HG03565 (cell line): ENCODE data around the gene CCDC171.
"Not testable (repeated sequence)": the region's sequence is repeated elsewhere in the genome, so short reads cannot be mapped to it uniquely, and the experiment has no call there.

Source experiments
- ATAC-seq: cut with Tn5 transposase; IDR thresholded peaks from one replicate; pipeline ENCODE4 v1.9.1; 2021; ENCODE audit warnings: mild to moderate bottlenecking, moderate library complexity; ENCODE audit not compliant: unreplicated experiment

The CCDC171 gene

GRCh38 chr9:15746905-15747304 lies 194.1 kb downstream of the CCDC171 start:
- ATAC-seq: no peak

GRCh38 chr9:15755660-15756059 lies 202.8 kb downstream of the CCDC171 start:
- ATAC-seq: no peak

- ATAC-seq: no peak
Measured at GRCh38 chr9:15761551-15761950, 208.7 kb downstream of the CCDC171 start.

- ATAC-seq: no peak
Measured at GRCh38 chr9:15763371-15763770, 210.5 kb downstream of the CCDC171 start.

GRCh38 chr9:15764131-15764530 lies 211.3 kb downstream of the CCDC171 start:
- ATAC-seq: no peak

- no peak for ATAC-seq
Measured at GRCh38 chr9:15769547-15769946, 216.7 kb downstream of the CCDC171 start.

- ATAC-seq: no peak
Measured at GRCh38 chr9:15778861-15779260, 226.0 kb downstream of the CCDC171 start.

GRCh38 chr9:15782106-15782505 lies 229.3 kb downstream of the CCDC171 start:
- ATAC-seq: no peak

- peak; percentile 49 for ATAC-seq
Measured at GRCh38 chr9:15785584-15785983, 232.7 kb downstream of the CCDC171 start.

- ATAC-seq: no peak
Measured at GRCh38 chr9:15786616-15787015, 233.8 kb downstream of the CCDC171 start.

- not testable (repeated sequence) for ATAC-seq
Measured at GRCh38 chr9:15810219-15810899, 257.5 kb downstream of the CCDC171 start.

- no peak for ATAC-seq
Measured at GRCh38 chr9:15813076-15813475, 260.2 kb downstream of the CCDC171 start.

- ATAC-seq: no peak
Measured at GRCh38 chr9:15824310-15824709, 271.5 kb downstream of the CCDC171 start.

- ATAC-seq: no peak
Measured at GRCh38 chr9:15831384-15831783, 278.5 kb downstream of the CCDC171 start.

GRCh38 chr9:15834541-15834940 lies 281.7 kb downstream of the CCDC171 start:
- no peak for ATAC-seq

GRCh38 chr9:15837079-15837679 lies 284.3 kb downstream of the CCDC171 start:
- ATAC-seq: peak; percentile 88

- no peak for ATAC-seq
Measured at GRCh38 chr9:15842051-15842450, 289.2 kb downstream of the CCDC171 start.

GRCh38 chr9:15843316-15843715 lies 290.5 kb downstream of the CCDC171 start:
- ATAC-seq: no peak

- no peak for ATAC-seq
Measured at GRCh38 chr9:15843931-15844330, 291.1 kb downstream of the CCDC171 start.

- no peak for ATAC-seq
Measured at GRCh38 chr9:15846611-15847010, 293.8 kb downstream of the CCDC171 start.

- ATAC-seq: no peak
Measured at GRCh38 chr9:15849871-15850270, 297.0 kb downstream of the CCDC171 start.

- ATAC-seq: no peak
Measured at GRCh38 chr9:15851766-15852165, 298.9 kb downstream of the CCDC171 start.

- no peak for ATAC-seq
Measured at GRCh38 chr9:15856591-15856990, 303.7 kb downstream of the CCDC171 start.
